ENCODE data around the gene RTL9. TPM values are rescaled to one million over a fixed set of nuclear protein-coding genes. Genes with fewer than 3 reads are reported as not detected.

Gene RTL9
- total and polyA plus RNA-seq, 2 donors (not counting 3 experiments of a cell fraction or from before 2014, with no cell fraction given): not detected

DNA sequence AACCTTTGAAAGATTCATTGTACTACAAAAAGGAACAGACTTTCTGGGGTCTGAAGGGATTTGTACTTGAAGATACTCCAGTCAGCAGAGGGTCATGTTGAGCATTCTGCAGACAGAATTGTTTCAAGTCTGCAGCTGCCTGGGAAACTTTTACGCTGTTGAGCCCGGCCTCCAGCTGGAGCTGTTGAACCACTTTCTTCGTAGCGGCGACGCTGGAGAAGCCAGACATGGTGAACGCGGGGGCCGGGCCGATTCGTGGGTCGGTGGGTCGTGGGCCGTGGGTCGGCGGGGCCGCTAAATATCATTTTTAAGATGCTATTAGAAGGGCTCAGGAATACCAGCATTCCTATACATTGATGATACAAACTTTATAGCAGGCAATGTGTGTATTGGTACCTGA, 12.0 kb upstream of the RTL9 start:
- H3K4me1 ChIP-seq (ENCODE audit: control insufficient read depth, extremely low read depth, insufficient read depth, low read length): no peaks in the 10 kb centered on the region

GRCh38 chrX:110359273-110359672, 625 bp downstream of the RTL9 start:
- no TSS peak for BruUV-seq (replicated peaks)
- Histone ChIP-seq H2AFZ (ENCODE audit: low read depth, low read length) (no peak overlapping the region), H3K9me1 (replicated peaks; ENCODE audit: control insufficient read depth, extremely low read depth, insufficient read depth, low read length) (no peaks in the 10 kb centered on the region), H3K4me3 (replicated peaks in 1 of 3; ENCODE audit: insufficient read depth in 1 of 3, low read depth in 1 of 3, low read length in 3 of 3) (no peak overlapping the region), H3K9ac (replicated peaks; ENCODE audit: extremely low read depth, insufficient read depth, low read length) (no peak overlapping the region), H4K20me1 (replicated peaks; ENCODE audit: control insufficient read depth, extremely low read depth, insufficient read depth, low read length) (no peaks in the 10 kb centered on the region), H3K79me2 (ENCODE audit: control insufficient read depth, insufficient read depth, low read length) (no peaks in the 10 kb centered on the region), H3K27ac (ENCODE audit: insufficient read depth, low read depth, low read length) (no peak overlapping the region), H3K9me3 (replicated peaks; ENCODE audit: control insufficient read depth, insufficient read depth, low read length) (no peaks in the 10 kb centered on the region), H3K27me3 (ENCODE audit: control insufficient read depth in 2 of 2, insufficient read depth in 2 of 2, low read length in 2 of 2) (no peaks in the 10 kb centered on the region), H3K4me2 (ENCODE audit: insufficient read depth, low read length) (no peak overlapping the region), H3K4me1 (ENCODE audit: control insufficient read depth, extremely low read depth, insufficient read depth, low read length) (no peaks in the 10 kb centered on the region), H3K36me3 (ENCODE audit: control insufficient read depth in 2 of 2, extremely low read depth in 1 of 2, insufficient read depth in 2 of 2, low read length in 2 of 2) (no peaks in the 10 kb centered on the region)
- intact Hi-C loops (cut with micrococcal nuclease) (no loop called here), dilution Hi-C loops (cut with MboI; ENCODE audit: extremely low pct_ligation_motif_present, low sequenced_read_pairs) (no loop called here)
- POLR2A ChIA-PET: no interaction called here
- no peak for DNase-seq (ENCODE audit: low read depth, low spot score)
- CTCF ChIA-PET: interaction anchor here (1.1 kb wide), 1 partner anchor 199 kb away, joined by 3 read pairs; no protein-coding TSS in a partner anchor
- TF ChIP-seq POLR2AphosphoS5 (IDR thresholded peaks at IDR 0.05; ENCODE audit: insufficient read depth, low read depth, low read length) (no peak), POLR2A (IDR thresholded peaks at IDR 0.05; ENCODE audit: low read depth, low read length) (no peak), GATA2 (IDR thresholded peaks at IDR 0.05; ENCODE audit: insufficient read depth, insufficient read length, low read depth, low read length) (no peak), MYC (IDR thresholded peaks at IDR 0.05; ENCODE audit: low read depth, low read length) (no peak), MAX (IDR thresholded peaks at IDR 0.05; ENCODE audit: insufficient read depth, insufficient read length) (no peak), FOS (IDR thresholded peaks at IDR 0.05; ENCODE audit: borderline replicate concordance, insufficient read depth, low read length) (no peak), JUN (IDR thresholded peaks at IDR 0.05; ENCODE audit: borderline replicate concordance, insufficient read depth, insufficient read length, low read depth) (no peak), EZH2 (IDR thresholded peaks at IDR 0.05; ENCODE audit: borderline replicate concordance, low read depth, low read length, severe bottlenecking) (no peak)
- TF ChIP-seq, protein P1, sequence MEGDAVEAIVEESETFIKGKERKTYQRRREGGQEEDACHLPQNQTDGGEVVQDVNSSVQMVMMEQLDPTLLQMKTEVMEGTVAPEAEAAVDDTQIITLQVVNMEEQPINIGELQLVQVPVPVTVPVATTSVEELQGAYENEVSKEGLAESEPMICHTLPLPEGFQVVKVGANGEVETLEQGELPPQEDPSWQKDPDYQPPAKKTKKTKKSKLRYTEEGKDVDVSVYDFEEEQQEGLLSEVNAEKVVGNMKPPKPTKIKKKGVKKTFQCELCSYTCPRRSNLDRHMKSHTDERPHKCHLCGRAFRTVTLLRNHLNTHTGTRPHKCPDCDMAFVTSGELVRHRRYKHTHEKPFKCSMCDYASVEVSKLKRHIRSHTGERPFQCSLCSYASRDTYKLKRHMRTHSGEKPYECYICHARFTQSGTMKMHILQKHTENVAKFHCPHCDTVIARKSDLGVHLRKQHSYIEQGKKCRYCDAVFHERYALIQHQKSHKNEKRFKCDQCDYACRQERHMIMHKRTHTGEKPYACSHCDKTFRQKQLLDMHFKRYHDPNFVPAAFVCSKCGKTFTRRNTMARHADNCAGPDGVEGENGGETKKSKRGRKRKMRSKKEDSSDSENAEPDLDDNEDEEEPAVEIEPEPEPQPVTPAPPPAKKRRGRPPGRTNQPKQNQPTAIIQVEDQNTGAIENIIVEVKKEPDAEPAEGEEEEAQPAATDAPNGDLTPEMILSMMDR (IDR thresholded peaks at IDR 0.05; ENCODE audit: extremely low read depth in 1 of 2, insufficient read depth in 1 of 2, low read depth in 1 of 2, low read length in 2 of 2): no peak
- FAIRE-seq: no peak

More for the DNA sequence above, 12.0 kb upstream of the RTL9 start:
- H3K27me3 ChIP-seq (ENCODE audit: control insufficient read depth in 2 of 2, insufficient read depth in 2 of 2, low read length in 2 of 2): no peaks in the 10 kb centered on the region
- DNase-seq (ENCODE audit: low read depth, low spot score) (no peak), FAIRE-seq (no peak)
- H3K9me1 ChIP-seq (replicated peaks; ENCODE audit: control insufficient read depth, extremely low read depth, insufficient read depth, low read length): no peaks in the 10 kb centered on the region
- H3K36me3 ChIP-seq (ENCODE audit: control insufficient read depth in 2 of 2, extremely low read depth in 1 of 2, insufficient read depth in 2 of 2, low read length in 2 of 2): no peaks in the 10 kb centered on the region
- H3K9ac ChIP-seq (replicated peaks; ENCODE audit: extremely low read depth, insufficient read depth, low read length): no peak overlapping the region
- dilution Hi-C loops (cut with MboI; ENCODE audit: extremely low pct_ligation_motif_present, low sequenced_read_pairs): no loop called here
- POLR2A ChIA-PET: no interaction called here
- no peaks in the 10 kb centered on the region for H3K9me3 ChIP-seq (replicated peaks; ENCODE audit: control insufficient read depth, insufficient read depth, low read length)
- H3K79me2 ChIP-seq (ENCODE audit: control insufficient read depth, insufficient read depth, low read length): no peaks in the 10 kb centered on the region
- no peak overlapping the region for H3K4me2 ChIP-seq (ENCODE audit: insufficient read depth, low read length)
- H3K27ac ChIP-seq (ENCODE audit: insufficient read depth, low read depth, low read length): no peak overlapping the region
- CTCF ChIA-PET: no interaction called here
- intact Hi-C loops (cut with micrococcal nuclease): no loop called here
- no peaks in the 10 kb centered on the region for H4K20me1 ChIP-seq (replicated peaks; ENCODE audit: control insufficient read depth, extremely low read depth, insufficient read depth, low read length)
- H3K4me3 ChIP-seq (replicated peaks in 1 of 3; ENCODE audit: insufficient read depth in 1 of 3, low read depth in 1 of 3, low read length in 3 of 3): no peak overlapping the region
- no peak for TF ChIP-seq JUN (IDR thresholded peaks at IDR 0.05; ENCODE audit: borderline replicate concordance, insufficient read depth, insufficient read length, low read depth)
- no peak for TF ChIP-seq FOS (IDR thresholded peaks at IDR 0.05; ENCODE audit: borderline replicate concordance, insufficient read depth, low read length)
- no TSS peak for BruUV-seq (replicated peaks)
- no peak overlapping the region for H2AFZ ChIP-seq (ENCODE audit: low read depth, low read length)
